Occipital lobe (tissue), 2 donors: ENCODE measurements around the gene PRKAR2A. TPM values are rescaled to one million over a fixed set of nuclear protein-coding genes. Genes with fewer than 3 reads are reported as not detected.

Experiments
- DNase-seq: peaks from one replicate; lab custom pipeline; 2025; lab: John Stamatoyannopoulos, UW
- total RNA-seq: library from RNA; depleted of rRNA; stranded (reverse); fragments of >200 nt; gene quantifications from one replicate; pipeline ENCODE4 v1.2.3, GENCODE V29; 2014

PRKAR2A gene
- 29.2 TPM for total RNA-seq

GRCh38 chr3:48847504-48848423 is at the start of gene PRKAR2A:
Gene PRKAR2A (minus strand): TSS chr3:48847874. CDS start chr3:48847596, 278 bp downstream.
- peak; percentile 83 for DNase-seq

GRCh38 chr3:48896936-48897335 is 49.3 kb upstream of the PRKAR2A start:
- no peak for DNase-seq

- DNase-seq = no peak
Measured at GRCh38 chr3:48894516-48894915, 46.8 kb upstream of the PRKAR2A start.

GRCh38 chr3:48891606-48892005 is 43.9 kb upstream of the PRKAR2A start:
- no peak for DNase-seq

- DNase-seq = no peak
Measured at GRCh38 chr3:48885753-48886152, 38.1 kb upstream of the PRKAR2A start.

GRCh38 chr3:48881652-48882114 is 34.0 kb upstream of the PRKAR2A start:
- DNase-seq = no peak

- no peak for DNase-seq
Measured at GRCh38 chr3:48881006-48881405, 33.3 kb upstream of the PRKAR2A start.

- no peak for DNase-seq
Measured at GRCh38 chr3:48879994-48880377, 32.3 kb upstream of the PRKAR2A start.

- DNase-seq = no peak
Measured at GRCh38 chr3:48879307-48879993, 31.8 kb upstream of the PRKAR2A start.

- no peak for DNase-seq
Measured at GRCh38 chr3:48877671-48878070, 30.0 kb upstream of the PRKAR2A start.

- no peak for DNase-seq
Measured at GRCh38 chr3:48863122-48863521, 15.4 kb upstream of the PRKAR2A start.

GRCh38 chr3:48859206-48859605 is 11.5 kb upstream of the PRKAR2A start:
- no peak for DNase-seq

- no peak for DNase-seq
Measured at GRCh38 chr3:48858709-48859108, 11.0 kb upstream of the PRKAR2A start.

GRCh38 chr3:48857641-48858040 is 10.0 kb upstream of the PRKAR2A start:
- no peak for DNase-seq

GRCh38 chr3:48856469-48856868 is 8.8 kb upstream of the PRKAR2A start:
- DNase-seq = no peak

- no peak for DNase-seq
Measured at GRCh38 chr3:48855681-48856447, 8.2 kb upstream of the PRKAR2A start.

- no peak for DNase-seq
Measured at GRCh38 chr3:48852151-48852550, 4.5 kb upstream of the PRKAR2A start.

GRCh38 chr3:48851407-48851806 is 3.7 kb upstream of the PRKAR2A start:
- DNase-seq = peak; percentile 34

- DNase-seq = no peak
Measured at GRCh38 chr3:48848816-48849515, 1.3 kb upstream of the PRKAR2A start.

- DNase-seq = peak; percentile 38
Measured at GRCh38 chr3:48847053-48847503, 596 bp downstream of the PRKAR2A start.

GRCh38 chr3:48845170-48845569 is 2.5 kb downstream of the PRKAR2A start:
- DNase-seq = no peak
